Heart right ventricle (tissue), 16 donors: ENCODE data around the gene MSANTD1. TPM values are rescaled to one million over a fixed set of nuclear protein-coding genes. Genes with fewer than 3 reads are reported as not detected.

Experiments used
- ATAC-seq, 8 donors: fragments of 200-7000 bp; cut with Tn5 transposase; one replicate each; pipeline ENCODE4 v1.9.1; 2020; ENCODE audit warnings: mild to moderate bottlenecking in 8 of 8, moderate library complexity in 8 of 8, moderate number of reproducible peaks in 1 of 8
- DNase-seq, 2 donors: peaks; one replicate each; pipeline ENCODE4 v3.0.0-alpha.2; 2020
- H3K27ac ChIP-seq, 10 donors: fragments of 200-600 bp; sonication (generic) in 2 of 10; one replicate each; pipeline versions ENCODE4 v1.5.0 to v1.8.0; 2020 to 2022; ENCODE audit warnings: mild to moderate bottlenecking in 3 of 10
- H3K27me3 ChIP-seq, 7 donors: fragments of 200-600 bp; one replicate each; pipeline ENCODE4 v1.8.0; 2021 to 2022; ENCODE audit warnings: mild to moderate bottlenecking in 2 of 7
- H3K36me3 ChIP-seq, 9 donors: fragments of 200-600 bp; sonication (generic) in 1 of 9; one replicate each; pipeline versions ENCODE4 v1.5.0 to v1.8.0; 2020 to 2022; ENCODE audit warnings: mild to moderate bottlenecking in 2 of 9
- H3K4me1 ChIP-seq, 9 donors: fragments of 200-600 bp; sonication (generic) in 1 of 9; one replicate each; pipeline versions ENCODE4 v1.5.0 to v1.8.0; 2020 to 2022; ENCODE audit warnings: mild to moderate bottlenecking in 4 of 9
- H3K4me3 ChIP-seq, 10 donors: fragments of 200-600 bp; sonication (generic) in 2 of 10; one replicate each; pipeline versions ENCODE4 v1.5.0 to v1.8.0; 2020 to 2022; ENCODE audit warnings: mild to moderate bottlenecking in 7 of 10, moderate library complexity in 2 of 10
- H3K9me3 ChIP-seq, 11 donors: fragments of 200-600 bp in 10 of 11; sonication (generic) in 2 of 11; one replicate each; pipeline versions ENCODE4 v1.5.0 to v1.8.0; 2013 to 2022; ENCODE audit warnings: mild to moderate bottlenecking in 2 of 11, control low read depth in 1 of 11, moderate library complexity in 1 of 11
- CTCF ChIP-seq, 9 donors: fragments of 200-600 bp; sonication (generic) in 2 of 9; IDR thresholded peaks; one replicate each; pipeline versions ENCODE4 v1.5.0 to v1.8.0; 2021 to 2022; ENCODE audit warnings: antibody characterized with exemption in 9 of 9, mild to moderate bottlenecking in 5 of 9, moderate library complexity in 1 of 9
- WGBS, 2 donors: extraction: QIAGEN DNeasy Blood & Tissue Kit; methylation state at CpG; one replicate each; pipeline ENCODE4 v1.1.7; 2013; ENCODE audit warnings: inconsistent platforms in 1 of 2; 5-methylcytosine and 5-hydroxymethylcytosine counted together
- intact Hi-C, 10 donors: fragments of 100-400 bp; cut with DNase I; formaldehyde crosslinking; loops; one replicate each; pipeline versions ENCODE4 v1.11.1 to v1.14.2; 2022
- polyA plus RNA-seq, 2 donors: library from polyadenylated mRNA; stranded (reverse); fragments of 200-250 nt; gene quantifications; one replicate each; pipeline ENCODE4 v1.2.3, GENCODE V29; 2013
- total RNA-seq, 10 donors: library from RNA; stranded (reverse); fragmentation: NEBNext Ultra II Directional in 3 of 10; extraction: Animal tissue kit (Norgen Biotek cat#: 25700) in 3 of 10; gene quantifications; one replicate each; pipeline versions ENCODE4 v1.2.1 to v1.2.4, GENCODE V29; 2021 to 2023
- donor health status: Arrhythmogenic right ventricular cardiomyopathy.
- donor health status: ischemic (EF 13 %, LVEDD 7.1; RV severe dilation, severe dysfunction).
- donor health status: healthy with polysubstance abuse.
- donor health status: DM: no; HTN: yes; CAD: no.
- donor health status: DM: no; HTN: no; CAD: no.
- donor health status: ischemic (EF 25% LVEDD 6.9; RV normal size, moderate dysfunction).
- donor health status: ischemic (EF 25% LVEDD 5.7; RV mildly dilated, moderate dysfunction).
- donor health status: healthy.
- donor health status: DM: yes; HTN: yes; CAD: no.
- donor health status: Ischemic cardiomyopathy.
- donor health status: ischemic (EF 35%, LVEDD 5.7; RV mildly dilated, moderate dysfunction).
- donor health status: nonischemic (EF 11% LVEDD 7.7; RV severe dilation, severe dysfunction).
- donor health status: DM: yes; HTN: yes; CAD: no.
- donor health status: PGD.
- donor health status: ischemic (EF 29% LVEDD 5.4; RV normal size, mild dysfunction).
- donor health status: nonischemic (EF 23%, LVEDD 6.1; RV moderate dilation, normal function).

The MSANTD1 gene
- total and polyA plus RNA-seq, 12 donors, result 0.25 to 1.2 (median 0.41) TPM

GRCh38 chr4:3268395-3269104 is 19.6 kb downstream of the MSANTD1 start:
- WGBS, 2 donors, result 85 to 90% methylated on average over 17 of the region's 17 CpGs
- Histone ChIP-seq H3K27ac (no peak overlapping the region), H3K4me1 (peaks cover 0 to 11% (median 0%) of the 10 kb centered on the region in 9 donors), H3K9me3 (peaks cover 0 to 10% (median 0%) of the 10 kb centered on the region in 11 donors), H3K27me3 (no peaks in the 10 kb centered on the region), H3K4me3 (no peak overlapping the region), H3K36me3 (no peaks in the 10 kb centered on the region)
- DNase-seq, result no peak
- peak in 2 of 8 donors; percentile 10 to 38 for ATAC-seq
- intact Hi-C loops, result no loop called here
- no peak for TF ChIP-seq CTCF (IDR thresholded peaks at IDR 0.05)

GRCh38 chr4:3269105-3269927 is 20.4 kb downstream of the MSANTD1 start:
- no peak overlapping the region for H3K4me3 ChIP-seq
- intact Hi-C loops, result no loop called here
- no peaks in the 10 kb centered on the region for H3K36me3 ChIP-seq
- TF ChIP-seq CTCF (IDR thresholded peaks at IDR 0.05), result no peak
- peak in 1 of 2 donors; percentile 8 for DNase-seq
- peaks cover 0 to 18% (median 0%) of the 10 kb centered on the region in 11 donors for H3K9me3 ChIP-seq
- peak; percentile 25 to 60 (median 34) for ATAC-seq
- no peaks in the 10 kb centered on the region for H3K27me3 ChIP-seq
- H3K27ac ChIP-seq, result peak overlapping the region in 7 of 10 donors; percentile 3 to 64 (median 35)
- WGBS, 2 donors, result 74 to 79% methylated on average over 24 to 25 of the region's 25 CpGs
- H3K4me1 ChIP-seq, result peaks cover 0 to 11% (median 0%) of the 10 kb centered on the region in 9 donors

GRCh38 chr4:3269991-3270611 is 21.1 kb downstream of the MSANTD1 start:
- TF ChIP-seq CTCF (IDR thresholded peaks at IDR 0.05), result no peak
- H3K27me3 ChIP-seq, result no peaks in the 10 kb centered on the region
- ATAC-seq (peak; percentile 91 to 98 (median 95)), DNase-seq (peak; percentile 41 to 69)
- H3K9me3 ChIP-seq, result peaks cover 0 to 22% (median 0%) of the 10 kb centered on the region in 11 donors
- no peaks in the 10 kb centered on the region for H3K36me3 ChIP-seq
- peak overlapping the region in 7 of 10 donors; percentile 3 to 64 (median 35) for H3K27ac ChIP-seq
- H3K4me1 ChIP-seq, result peaks cover 0 to 11% (median 0%) of the 10 kb centered on the region in 9 donors
- 57 to 64% methylated on average over 17 of the region's 17 CpGs for WGBS, 2 donors
- intact Hi-C loops, result no loop called here
- H3K4me3 ChIP-seq, result no peak overlapping the region

GRCh38 chr4:3271131-3271530 is 22.2 kb downstream of the MSANTD1 start:
- Histone ChIP-seq H3K4me1 (peaks cover 0 to 11% (median 0%) of the 10 kb centered on the region in 9 donors), H3K36me3 (no peaks in the 10 kb centered on the region), H3K4me3 (no peak overlapping the region), H3K27ac (no peak overlapping the region), H3K9me3 (peaks cover 0 to 22% (median 0%) of the 10 kb centered on the region in 11 donors), H3K27me3 (no peaks in the 10 kb centered on the region)
- WGBS, 2 donors, result 82% methylated on average over 14 of the region's 14 CpGs
- DNase-seq (no peak), ATAC-seq (no peak)
- no peak for TF ChIP-seq CTCF (IDR thresholded peaks at IDR 0.05)
- intact Hi-C loops, result no loop called here
